Osteocyte (in vitro differentiated cells): Measurements from ENCODE around the gene GSTP1. TPM values are rescaled to one million over a fixed set of nuclear protein-coding genes. Genes with fewer than 3 reads are reported as not detected.

ENCODE experiments used
- DNase-seq: peaks from one replicate; pipeline ENCODE4 v3.0.0; 2021; ENCODE audit warnings: mixed read lengths; ENCODE audit not compliant: unreplicated experiment; ENCODE audit errors: extremely low spot score
- H3K27ac Mint-ChIP-seq: one replicate; pipeline ENCODE4 v1.8.0; 2021; ENCODE audit warnings: mild to moderate bottlenecking, mixed read lengths; ENCODE audit not compliant: unreplicated experiment
- H3K27me3 Mint-ChIP-seq: one replicate; pipeline ENCODE4 v1.8.0; 2021; ENCODE audit warnings: mixed read lengths; ENCODE audit not compliant: unreplicated experiment
- H3K36me3 Mint-ChIP-seq: one replicate; pipeline ENCODE4 v1.8.0; 2021; ENCODE audit warnings: mixed read lengths; ENCODE audit not compliant: unreplicated experiment
- H3K4me1 Mint-ChIP-seq: one replicate; pipeline ENCODE4 v1.8.0; 2021; ENCODE audit warnings: mixed read lengths; ENCODE audit not compliant: unreplicated experiment
- H3K4me3 Mint-ChIP-seq: one replicate; pipeline ENCODE4 v1.8.0; 2021; ENCODE audit warnings: mild to moderate bottlenecking, moderate library complexity, mixed read lengths; ENCODE audit not compliant: unreplicated experiment
- H3K9me3 Mint-ChIP-seq: one replicate; pipeline ENCODE4 v1.8.0; 2021; ENCODE audit warnings: mixed read lengths; ENCODE audit not compliant: unreplicated experiment
- total RNA-seq: library from RNA; stranded (reverse); gene quantifications from 2 replicates; pipeline ENCODE4 v1.2.1, GENCODE V29; 2021
- TF ChIP-seq, protein P1 (sequence below): fragments of 200-600 bp; sonication (generic); IDR thresholded peaks from 2 replicates; pipeline ENCODE4 v1.5.0; 2021; ENCODE audit warnings: antibody characterized with exemption, mild to moderate bottlenecking, moderate library complexity

The GSTP1 gene
- total RNA-seq, 1 donor from 2014 or later = 544 TPM

- peaks cover 35% of the 10 kb centered on the region for H3K27me3 Mint-ChIP-seq
- H3K9me3 Mint-ChIP-seq = no peaks in the 10 kb centered on the region
- TF ChIP-seq, protein P1, sequence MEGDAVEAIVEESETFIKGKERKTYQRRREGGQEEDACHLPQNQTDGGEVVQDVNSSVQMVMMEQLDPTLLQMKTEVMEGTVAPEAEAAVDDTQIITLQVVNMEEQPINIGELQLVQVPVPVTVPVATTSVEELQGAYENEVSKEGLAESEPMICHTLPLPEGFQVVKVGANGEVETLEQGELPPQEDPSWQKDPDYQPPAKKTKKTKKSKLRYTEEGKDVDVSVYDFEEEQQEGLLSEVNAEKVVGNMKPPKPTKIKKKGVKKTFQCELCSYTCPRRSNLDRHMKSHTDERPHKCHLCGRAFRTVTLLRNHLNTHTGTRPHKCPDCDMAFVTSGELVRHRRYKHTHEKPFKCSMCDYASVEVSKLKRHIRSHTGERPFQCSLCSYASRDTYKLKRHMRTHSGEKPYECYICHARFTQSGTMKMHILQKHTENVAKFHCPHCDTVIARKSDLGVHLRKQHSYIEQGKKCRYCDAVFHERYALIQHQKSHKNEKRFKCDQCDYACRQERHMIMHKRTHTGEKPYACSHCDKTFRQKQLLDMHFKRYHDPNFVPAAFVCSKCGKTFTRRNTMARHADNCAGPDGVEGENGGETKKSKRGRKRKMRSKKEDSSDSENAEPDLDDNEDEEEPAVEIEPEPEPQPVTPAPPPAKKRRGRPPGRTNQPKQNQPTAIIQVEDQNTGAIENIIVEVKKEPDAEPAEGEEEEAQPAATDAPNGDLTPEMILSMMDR = no peak
- peaks cover 19% of the 10 kb centered on the region for H3K36me3 Mint-ChIP-seq
- peak overlapping the region; percentile 70 for H3K4me3 Mint-ChIP-seq
- DNase-seq = no peak
- H3K27ac Mint-ChIP-seq = peak overlapping the region; percentile 65
- H3K4me1 Mint-ChIP-seq = peaks cover 35% of the 10 kb centered on the region
These were observed 1.6 kb upstream of the GSTP1 start for GRCh38 chr11:67582011-67582410.

DNA sequence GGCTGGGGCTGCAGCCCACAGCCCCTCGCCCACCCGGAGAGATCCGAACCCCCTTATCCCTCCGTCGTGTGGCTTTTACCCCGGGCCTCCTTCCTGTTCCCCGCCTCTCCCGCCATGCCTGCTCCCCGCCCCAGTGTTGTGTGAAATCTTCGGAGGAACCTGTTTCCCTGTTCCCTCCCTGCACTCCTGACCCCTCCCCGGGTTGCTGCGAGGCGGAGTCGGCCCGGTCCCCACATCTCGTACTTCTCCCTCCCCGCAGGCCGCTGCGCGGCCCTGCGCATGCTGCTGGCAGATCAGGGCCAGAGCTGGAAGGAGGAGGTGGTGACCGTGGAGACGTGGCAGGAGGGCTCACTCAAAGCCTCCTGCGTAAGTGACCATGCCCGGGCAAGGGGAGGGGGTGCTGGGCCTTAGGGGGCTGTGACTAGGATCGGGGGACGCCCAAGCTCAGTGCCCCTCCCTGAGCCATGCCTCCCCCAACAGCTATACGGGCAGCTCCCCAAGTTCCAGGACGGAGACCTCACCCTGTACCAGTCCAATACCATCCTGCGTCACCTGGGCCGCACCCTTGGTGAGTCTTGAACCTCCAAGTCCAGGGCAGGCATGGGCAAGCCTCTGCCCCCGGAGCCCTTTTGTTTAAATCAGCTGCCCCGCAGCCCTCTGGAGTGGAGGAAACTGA is 731 bp downstream of the GSTP1 start:
- TF ChIP-seq, protein P1 = no peak
- Mint-ChIP-seq H3K27ac (peak overlapping the region; percentile 90), H3K9me3 (no peaks in the 10 kb centered on the region), H3K36me3 (peaks cover 22% of the 10 kb centered on the region), H3K27me3 (peaks cover 27% of the 10 kb centered on the region), H3K4me1 (peaks cover 37% of the 10 kb centered on the region), H3K4me3 (peak overlapping the region; percentile 86)
- DNase-seq = no peak

- peaks cover 37% of the 10 kb centered on the region for H3K4me1 Mint-ChIP-seq
These were observed 1.6 kb downstream of the GSTP1 start for GRCh38 chr11:67584881-67585873.

GRCh38 chr11:67585911-67586310 is 2.3 kb downstream of the GSTP1 start:
- Mint-ChIP-seq H3K4me1 (peaks cover 37% of the 10 kb centered on the region), H3K9me3 (no peaks in the 10 kb centered on the region), H3K27me3 (peaks cover 13% of the 10 kb centered on the region), H3K36me3 (peaks cover 21% of the 10 kb centered on the region), H3K27ac (no peak overlapping the region), H3K4me3 (peak overlapping the region; percentile 26)
- TF ChIP-seq, protein P1 = no peak
- no peak for DNase-seq

More at GRCh38 chr11:67584881-67585873, 1.6 kb downstream of the GSTP1 start:
- H3K36me3 Mint-ChIP-seq = peaks cover 21% of the 10 kb centered on the region
- TF ChIP-seq, protein P1 = no peak
- H3K27me3 Mint-ChIP-seq = peaks cover 20% of the 10 kb centered on the region
- H3K27ac Mint-ChIP-seq = peak overlapping the region; percentile 90
- no peaks in the 10 kb centered on the region for H3K9me3 Mint-ChIP-seq
- DNase-seq = no peak
- peak overlapping the region; percentile 86 for H3K4me3 Mint-ChIP-seq
